ENCODE data around the gene DPP8.

Gene DPP8

GRCh38 chr15:65451989-65452388 lies 65.5 kb downstream of the DPP8 start:
- Histone ChIP-seq H4K20me1 (ENCODE audit: insufficient read depth, low read length) (no peaks in the 10 kb centered on the region), H3K36me3 (ENCODE audit: insufficient read depth, low read length) (peaks cover 68% of the 10 kb centered on the region), H3K4me1 (ENCODE audit: insufficient read depth, low read length) (no peaks in the 10 kb centered on the region), H3K27me3 (ENCODE audit: insufficient read depth, low read length, poor library complexity) (no peaks in the 10 kb centered on the region), H3K4me2 (ENCODE audit: insufficient read depth, low read length) (no peak overlapping the region), H2AFZ (ENCODE audit: low read depth, low read length) (no peak overlapping the region), H3K9me3 (ENCODE audit: insufficient read depth, low read length, severe bottlenecking) (no peaks in the 10 kb centered on the region), H3K4me3 (ENCODE audit: low read depth in 1 of 2, low read length in 2 of 2) (no peak overlapping the region), H3K27ac (ENCODE audit: low read length) (no peak overlapping the region), H3K79me2 (ENCODE audit: insufficient read depth, low read length) (no peaks in the 10 kb centered on the region), H3K9ac (ENCODE audit: low read depth, low read length) (no peak overlapping the region)
- no peak for DNase-seq
- no peak for ATAC-seq (ENCODE audit: insufficient read depth, low read depth)
- TF ChIP-seq CTCF (IDR thresholded peaks at IDR 0.05; ENCODE audit: borderline replicate concordance, extremely low read depth, low read length, poor library complexity, severe bottlenecking) (no peak), EZH2 (IDR thresholded peaks at IDR 0.05; ENCODE audit: borderline replicate concordance, low read depth, low read length, severe bottlenecking) (no peak)

GRCh38 chr15:65450556-65450955 lies 66.9 kb downstream of the DPP8 start:
- Histone ChIP-seq H3K27me3 (ENCODE audit: insufficient read depth, low read length, poor library complexity) (no peaks in the 10 kb centered on the region), H2AFZ (ENCODE audit: low read depth, low read length) (no peak overlapping the region), H3K36me3 (ENCODE audit: insufficient read depth, low read length) (peaks cover 65% of the 10 kb centered on the region), H3K27ac (ENCODE audit: low read length) (no peak overlapping the region), H3K9me3 (ENCODE audit: insufficient read depth, low read length, severe bottlenecking) (no peaks in the 10 kb centered on the region), H4K20me1 (ENCODE audit: insufficient read depth, low read length) (no peaks in the 10 kb centered on the region), H3K4me1 (ENCODE audit: insufficient read depth, low read length) (no peaks in the 10 kb centered on the region), H3K4me2 (ENCODE audit: insufficient read depth, low read length) (no peak overlapping the region), H3K9ac (ENCODE audit: low read depth, low read length) (no peak overlapping the region), H3K4me3 (ENCODE audit: low read depth in 1 of 2, low read length in 2 of 2) (no peak overlapping the region), H3K79me2 (ENCODE audit: insufficient read depth, low read length) (no peaks in the 10 kb centered on the region)
- no peak for TF ChIP-seq EZH2 (IDR thresholded peaks at IDR 0.05; ENCODE audit: borderline replicate concordance, low read depth, low read length, severe bottlenecking)
- TF ChIP-seq CTCF (IDR thresholded peaks at IDR 0.05; ENCODE audit: borderline replicate concordance, extremely low read depth, low read length, poor library complexity, severe bottlenecking), result no peak
- no peak for ATAC-seq (ENCODE audit: insufficient read depth, low read depth)
- DNase-seq, result no peak

GRCh38 chr15:65447145-65447544 lies 70.3 kb downstream of the DPP8 start:
- peaks cover 50% of the 10 kb centered on the region for H3K36me3 ChIP-seq (ENCODE audit: insufficient read depth, low read length)
- no peak overlapping the region for H3K4me2 ChIP-seq (ENCODE audit: insufficient read depth, low read length)
- no peaks in the 10 kb centered on the region for H3K9me3 ChIP-seq (ENCODE audit: insufficient read depth, low read length, severe bottlenecking)
- no peaks in the 10 kb centered on the region for H4K20me1 ChIP-seq (ENCODE audit: insufficient read depth, low read length)
- ATAC-seq (ENCODE audit: insufficient read depth, low read depth) (no peak), DNase-seq (no peak)
- TF ChIP-seq EZH2 (IDR thresholded peaks at IDR 0.05; ENCODE audit: borderline replicate concordance, low read depth, low read length, severe bottlenecking), result no peak
- TF ChIP-seq CTCF (IDR thresholded peaks at IDR 0.05; ENCODE audit: borderline replicate concordance, extremely low read depth, low read length, poor library complexity, severe bottlenecking), result no peak
- no peaks in the 10 kb centered on the region for H3K27me3 ChIP-seq (ENCODE audit: insufficient read depth, low read length, poor library complexity)
- H3K79me2 ChIP-seq (ENCODE audit: insufficient read depth, low read length), result no peaks in the 10 kb centered on the region
- no peak overlapping the region for H3K4me3 ChIP-seq (ENCODE audit: low read depth in 1 of 2, low read length in 2 of 2)
- no peak overlapping the region for H2AFZ ChIP-seq (ENCODE audit: low read depth, low read length)
- no peaks in the 10 kb centered on the region for H3K4me1 ChIP-seq (ENCODE audit: insufficient read depth, low read length)
- H3K27ac ChIP-seq (ENCODE audit: low read length), result no peak overlapping the region
- H3K9ac ChIP-seq (ENCODE audit: low read depth, low read length), result no peak overlapping the region

- H3K27me3 ChIP-seq (ENCODE audit: insufficient read depth, low read length, poor library complexity), result no peaks in the 10 kb centered on the region
- DNase-seq, result no peak
Observed at GRCh38 chr15:65434201-65434600, 83.3 kb downstream of the DPP8 start.

More at GRCh38 chr15:65434201-65434600, 83.3 kb downstream of the DPP8 start:
- Histone ChIP-seq H3K79me2 (ENCODE audit: insufficient read depth, low read length) (no peaks in the 10 kb centered on the region), H3K9me3 (ENCODE audit: insufficient read depth, low read length, severe bottlenecking) (no peaks in the 10 kb centered on the region), H3K4me1 (ENCODE audit: insufficient read depth, low read length) (no peaks in the 10 kb centered on the region), H4K20me1 (ENCODE audit: insufficient read depth, low read length) (no peaks in the 10 kb centered on the region), H2AFZ (ENCODE audit: low read depth, low read length) (no peak overlapping the region), H3K27ac (ENCODE audit: low read length) (no peak overlapping the region), H3K4me3 (ENCODE audit: low read depth in 1 of 2, low read length in 2 of 2) (no peak overlapping the region), H3K9ac (ENCODE audit: low read depth, low read length) (no peak overlapping the region), H3K36me3 (ENCODE audit: insufficient read depth, low read length) (no peaks in the 10 kb centered on the region), H3K4me2 (ENCODE audit: insufficient read depth, low read length) (no peak overlapping the region)
- no peak for TF ChIP-seq EZH2 (IDR thresholded peaks at IDR 0.05; ENCODE audit: borderline replicate concordance, low read depth, low read length, severe bottlenecking)
- no peak for TF ChIP-seq CTCF (IDR thresholded peaks at IDR 0.05; ENCODE audit: borderline replicate concordance, extremely low read depth, low read length, poor library complexity, severe bottlenecking)
- no peak for ATAC-seq (ENCODE audit: insufficient read depth, low read depth)

Measured in DND-41 (cell line).